ENCODE data around the gene ZNF438. TPM values are rescaled to one million over a fixed set of nuclear protein-coding genes. Genes with fewer than 3 reads are reported as not detected.

ZNF438 gene
- total and polyA plus RNA-seq, 2 of the 8 experiments (the other 6 are each of a cell fraction or from before 2014, with no cell fraction given): 0.95 to 1.7 TPM

- no peaks in the 10 kb centered on the region for H3K27me3 ChIP-seq (replicated peaks in 1 of 4; ENCODE audit: control insufficient read depth in 3 of 4, extremely low read depth in 1 of 4, insufficient read depth in 3 of 4, low read length in 3 of 4)
- no peak overlapping the region for H2BK120ac ChIP-seq (replicated peaks; ENCODE audit: low read depth, low read length)
- no peaks in the 10 kb centered on the region for H3K36me3 ChIP-seq (ENCODE audit: control insufficient read depth in 2 of 4, insufficient read depth in 4 of 4, low read length in 3 of 4)
- H3K56ac ChIP-seq (replicated peaks; ENCODE audit: insufficient read length, low read depth, low read length): no peak overlapping the region
- no peak overlapping the region for H2AK5ac ChIP-seq (ENCODE audit: low read depth, low read length)
- H3K9ac ChIP-seq (replicated peaks in 1 of 4; ENCODE audit: extremely low read depth in 1 of 4, low read depth in 3 of 4, low read length in 3 of 4): no peak overlapping the region
- H3K9me3 ChIP-seq (ENCODE audit: insufficient read depth in 2 of 2, low read depth in 1 of 2, low read length in 1 of 2): no peaks in the 10 kb centered on the region
- no peak overlapping the region for H4K91ac ChIP-seq (replicated peaks; ENCODE audit: insufficient read length, low read length)
- H3K4me2 ChIP-seq (ENCODE audit: insufficient read depth in 1 of 2, low read depth in 2 of 2, low read length in 2 of 2): no peak overlapping the region
- peak; percentile 38 to 48 for DNase-seq (ENCODE audit: low read depth in 1 of 2, low spot score in 2 of 2)
- no peak overlapping the region for H4K8ac ChIP-seq (ENCODE audit: extremely low read depth, insufficient read depth, low read length)
- WGBS, 2 experiments (ENCODE audit: extremely low coverage in 1 of 2, insufficient coverage in 1 of 2, insufficient read length in 1 of 2, insufficient replicate concordance in 2 of 2, low coverage in 1 of 2, low lambda C conversion rate in 2 of 2, missing lambda C conversion rate in 1 of 2): 21% methylated on average over 4 of the region's 4 CpGs; no CpG with 5 or more reads in 1 of the 2 experiments
- no peak overlapping the region for H2AFZ ChIP-seq (ENCODE audit: low read length)
- no peaks in the 10 kb centered on the region for H3K79me1 ChIP-seq (ENCODE audit: low read depth, low read length)
- H2BK12ac ChIP-seq (ENCODE audit: low read depth, low read length): 0 out of 2 replicates have a peak overlapping the region, but pooled peaks have one; percentile 69
- H3K14ac ChIP-seq (ENCODE audit: insufficient read length): no peak overlapping the region
- H3K27ac ChIP-seq (ENCODE audit: low read depth, low read length): no peak overlapping the region
- H3K18ac ChIP-seq (ENCODE audit: extremely low read depth, low read length): no peak overlapping the region
- no peak overlapping the region for H3K23ac ChIP-seq (ENCODE audit: insufficient read length)
- H2BK15ac ChIP-seq (ENCODE audit: low read length): no peak overlapping the region
- peak overlapping the region; percentile 80; the same call in 1 of the 2 replicates for H2BK5ac ChIP-seq (ENCODE audit: low read depth, low read length)
- peaks cover 0 to 7% (median 2%) of the 10 kb centered on the region in 4 experiments; a peak in 3 of 7 replicates for H3K4me1 ChIP-seq (replicated peaks in 1 of 4; ENCODE audit: control insufficient read depth in 3 of 4, insufficient read depth in 4 of 4, low read length in 3 of 4)
- peak; percentile 92 for FAIRE-seq
- H3K4me3 ChIP-seq (ENCODE audit: extremely low read depth in 1 of 4, insufficient read depth in 2 of 4, low read depth in 3 of 4, low read length in 4 of 4): no peak overlapping the region
- peaks cover 3% of the 10 kb centered on the region; the same call in 1 of the 2 replicates for H3K23me2 ChIP-seq (ENCODE audit: low read depth, low read length)
- ChIA-PET CTCF (ENCODE audit: partially characterized antibody) (interaction anchor here (0.7 kb wide), 1 partner anchor 734 kb away, joined by 3 read pairs; no protein-coding TSS in a partner anchor), POLR2A (ENCODE audit: partially characterized antibody) (interaction anchor here (1.1 kb wide), 1 partner anchor 252 kb away, joined by 3 read pairs; no protein-coding TSS in a partner anchor)
- no peaks in the 10 kb centered on the region for H4K20me1 ChIP-seq (replicated peaks in 1 of 2; ENCODE audit: control insufficient read depth in 1 of 2, insufficient read depth in 2 of 2, low read length in 2 of 2)
- no peak overlapping the region for H4K5ac ChIP-seq (ENCODE audit: insufficient read length, low read depth, low read length)
- no peak overlapping the region for H3K4ac ChIP-seq (replicated peaks; ENCODE audit: insufficient read length, low read depth, low read length)
- H2BK20ac ChIP-seq (ENCODE audit: low read length): no peak overlapping the region
- H3K79me2 ChIP-seq (ENCODE audit: control insufficient read depth in 1 of 2, insufficient read depth in 2 of 2, low read length in 2 of 2): no peaks in the 10 kb centered on the region
- TF ChIP-seq SRF (IDR thresholded peaks at IDR 0.05; ENCODE audit: low read depth, low read length) (no peak), RAD21 (IDR thresholded peaks at IDR 0.05 in 1 of 2, conservative IDR thresholded peaks at IDR 0.05 in 1 of 2; ENCODE audit: low read depth in 2 of 2, low read length in 2 of 2) (0 out of 4 replicates have a peak, but pooled peaks of 1 of the 2 experiments have one; percentile 6), EP300 (IDR thresholded peaks at IDR 0.05; ENCODE audit: borderline replicate concordance in 1 of 2, low read depth in 2 of 2, low read length in 2 of 2) (peak in 1 of 2 experiments; percentile 62; a peak in 1 of 3 replicates), SIN3A (conservative IDR thresholded peaks at IDR 0.05 in 1 of 2, IDR thresholded peaks at IDR 0.05 in 1 of 2; ENCODE audit: low read depth in 1 of 2, low read length in 2 of 2) (0 out of 4 replicates have a peak, but pooled peaks have one; percentile 46 to 53), KDM1A (IDR thresholded peaks at IDR 0.05; ENCODE audit: borderline replicate concordance, low read length) (peak; percentile 81; the same call in 1 of the 2 replicates), JUND (IDR thresholded peaks at IDR 0.05; ENCODE audit: low read length) (peak; percentile 92), CREB1 (IDR thresholded peaks at IDR 0.05) (no peak), CTBP2 (IDR thresholded peaks at IDR 0.05; ENCODE audit: borderline replicate concordance, insufficient read depth, insufficient read length, low read length) (no peak), YY1 (IDR thresholded peaks at IDR 0.05; ENCODE audit: low read depth, low read length) (no peak), USF2 (IDR thresholded peaks at IDR 0.05; ENCODE audit: low read length) (no peak), TCF12 (IDR thresholded peaks at IDR 0.05; ENCODE audit: low read depth, low read length) (peak; percentile 67; the same call in 1 of the 2 replicates)
Observed at GRCh38 chr10:31036209-31036608, 4.5 kb upstream of the ZNF438 start.
